Stimulated activated CD4-positive, alpha-beta T cell treated with anti-CD3 and anti-CD28 coated beads, Interleukin-4, amount 100 ng/mL, for 24 hours (primary cell): ENCODE data around the gene KMO.

ENCODE experiments used
- DNase-seq: peaks from one replicate; pipeline ENCODE4 v3.0.0-alpha.2; 2020

KMO gene

DNA sequence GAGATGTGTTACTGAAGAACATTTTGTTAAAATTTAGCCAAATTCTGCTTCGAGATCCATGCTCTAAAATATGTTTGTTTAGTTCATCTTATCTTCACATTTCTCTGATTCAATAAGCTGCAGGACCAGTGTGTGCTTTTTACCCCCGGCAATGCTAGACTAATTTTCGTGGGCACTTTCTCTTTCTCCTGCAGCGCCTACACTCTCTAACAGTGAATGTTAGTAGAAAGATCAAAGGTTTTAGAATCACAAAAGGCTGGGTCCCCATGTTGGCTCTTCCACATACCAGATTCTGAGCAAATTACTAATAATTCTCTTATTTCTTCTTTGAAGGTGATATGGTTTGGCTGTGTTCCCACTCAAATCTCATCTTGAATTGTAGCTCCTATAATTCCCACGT is 99.5 kb downstream of the KMO start:
- DNase-seq: no peak

GRCh38 chr1:241632987-241633386 is 100.8 kb downstream of the KMO start:
- no peak for DNase-seq

GRCh38 chr1:241635556-241636152 is 103.5 kb downstream of the KMO start:
- no peak for DNase-seq

DNA sequence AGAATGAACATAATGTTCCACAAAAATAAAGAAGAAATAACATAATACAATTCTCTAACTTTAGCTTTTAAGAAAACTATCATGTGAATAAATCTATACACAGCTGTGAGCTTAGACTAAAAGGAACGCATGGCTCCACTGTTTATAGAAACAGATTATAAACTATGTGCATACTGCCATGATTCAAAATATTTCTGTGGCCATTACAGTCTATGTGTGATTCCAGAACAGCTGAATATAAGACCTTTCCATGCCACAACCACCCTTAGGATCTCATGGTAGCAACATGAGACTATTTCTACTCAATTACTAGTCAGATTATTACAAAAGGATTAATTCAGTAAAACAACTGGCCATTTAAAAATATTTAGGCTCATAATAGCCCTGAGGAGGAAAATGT is 104.1 kb downstream of the KMO start:
- DNase-seq: no peak

DNA sequence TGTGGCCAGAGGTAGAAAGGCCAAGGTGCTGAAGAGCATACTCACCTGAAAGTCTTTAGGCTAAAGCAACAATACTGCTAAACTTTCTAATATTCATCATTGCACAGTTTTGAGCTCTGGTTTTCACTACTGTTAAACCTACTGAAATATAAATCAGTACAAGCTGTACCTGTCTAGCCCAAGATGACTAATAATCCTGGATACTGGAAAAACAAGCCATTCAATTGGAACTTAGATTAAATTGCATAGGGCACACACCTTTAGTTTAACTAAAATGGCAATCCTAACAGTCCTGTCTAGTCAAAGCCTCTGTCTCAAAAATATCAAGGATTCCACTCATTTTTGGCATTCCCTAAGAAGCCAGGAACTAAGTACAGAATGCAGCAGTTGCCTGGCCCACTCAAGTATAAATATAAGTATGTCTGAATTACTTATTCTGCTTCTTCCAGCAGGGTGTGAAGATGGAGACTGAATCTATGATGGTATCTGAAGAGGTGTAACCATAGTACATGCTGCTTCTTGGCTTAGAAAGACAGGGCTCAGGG is 104.9 kb downstream of the KMO start:
- DNase-seq: no peak

GRCh38 chr1:241637604-241638003 is 105.4 kb downstream of the KMO start:
- no peak for DNase-seq

- DNase-seq: no peak
Observed at GRCh38 chr1:241638099-241638682, 106.0 kb downstream of the KMO start.

DNA sequence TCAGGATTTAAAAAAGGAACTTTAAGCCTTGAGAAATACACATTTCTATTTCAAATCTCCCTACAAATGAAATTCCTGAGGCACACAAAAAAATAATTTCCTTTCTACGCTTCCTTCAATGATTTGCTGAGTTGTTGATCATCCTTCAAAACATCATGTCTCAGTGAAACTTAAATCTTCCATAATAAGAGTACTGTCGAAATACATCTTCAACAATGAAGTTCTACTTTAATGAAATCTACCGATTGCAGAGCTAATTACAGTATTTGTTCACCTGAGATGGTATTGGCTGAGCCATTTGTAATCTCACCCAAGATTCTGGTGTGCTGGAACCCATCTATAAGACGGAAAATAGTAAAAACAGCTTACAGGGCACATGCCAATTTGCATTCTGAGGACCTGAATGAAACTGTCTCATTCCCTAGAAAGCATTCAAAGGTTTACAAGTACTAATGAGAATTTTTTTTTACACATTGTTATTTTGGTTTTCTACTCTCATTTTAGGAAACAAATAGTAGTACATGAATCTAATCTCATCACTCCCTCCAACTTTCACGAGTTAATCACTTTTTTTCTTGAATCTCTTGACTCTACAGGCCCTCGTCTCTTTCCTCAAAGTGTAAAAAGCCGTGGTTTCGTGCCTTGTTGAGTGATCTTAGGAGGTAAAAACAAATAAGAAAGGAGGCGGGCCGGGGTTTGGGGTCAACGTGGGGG is 106.9 kb downstream of the KMO start:
- no peak for DNase-seq

DNA sequence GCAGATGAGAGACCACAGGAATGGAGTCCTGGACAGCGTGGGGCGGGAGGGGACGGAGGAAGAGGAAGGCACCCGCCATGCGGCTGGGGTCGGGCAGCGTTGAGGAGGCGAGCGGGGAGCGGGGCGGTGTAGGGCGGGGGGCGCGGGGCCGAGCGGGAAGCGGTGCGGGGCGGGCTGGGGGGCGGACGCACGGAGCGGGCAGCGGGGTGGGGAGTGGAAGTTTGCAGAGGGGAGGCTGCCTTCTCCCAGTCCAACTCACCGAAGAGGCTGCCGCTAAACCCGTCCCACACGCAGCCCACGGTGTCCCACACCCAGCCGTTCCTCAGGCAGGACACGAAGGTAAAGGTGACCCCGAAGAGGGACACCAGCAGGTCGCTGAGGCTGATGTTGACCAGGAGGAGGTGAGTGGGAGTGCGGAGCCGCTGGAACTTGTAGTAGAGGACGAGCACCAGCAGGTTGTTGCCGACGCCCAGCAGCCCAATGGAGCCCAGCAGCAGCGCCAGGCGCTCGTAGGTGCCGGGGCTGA is 107.5 kb downstream of the KMO start:
- DNase-seq: peak; percentile 29

DNA sequence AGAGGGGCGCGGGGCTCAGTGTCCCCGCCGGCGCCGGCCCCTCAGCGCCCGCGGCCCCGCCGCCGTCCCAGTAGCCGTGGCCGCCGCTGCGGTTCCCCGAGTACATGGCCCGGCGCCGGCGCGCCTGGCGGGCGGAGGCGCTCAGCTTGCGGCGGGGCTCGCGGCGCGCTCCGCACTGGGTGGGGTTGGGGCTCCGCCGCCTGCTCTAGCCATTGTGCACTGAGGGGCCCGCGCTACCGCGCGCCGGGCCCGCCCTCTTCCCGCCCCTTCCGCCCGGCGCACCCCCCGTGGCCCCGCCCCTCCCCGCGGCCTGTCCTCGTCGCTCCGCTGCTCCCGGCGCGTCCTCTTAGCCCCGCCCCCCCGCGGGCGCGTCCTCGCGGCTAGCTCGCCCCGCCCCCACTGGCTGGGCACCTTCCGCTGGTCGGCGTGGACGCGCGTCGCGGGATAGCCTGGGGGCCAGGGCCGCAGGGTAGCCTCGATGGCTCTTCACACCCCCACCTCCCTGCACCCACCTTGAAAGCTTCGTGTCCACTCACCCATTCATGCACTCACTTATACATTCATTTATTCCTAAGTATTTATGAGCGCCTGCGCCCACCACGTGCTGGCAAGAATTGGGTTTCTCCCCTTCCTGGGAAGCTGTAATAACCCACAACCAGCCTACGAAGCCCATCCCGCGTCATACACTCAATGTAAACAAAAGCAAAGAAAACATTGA is 108.1 kb downstream of the KMO start, which contains the start of the genes CHML and OPN3:
Gene CHML, minus strand, starts transcription at position 221 of the 718 bp plus-strand sequence. CDS start 4,603 bp downstream, outside the sequence.
Gene OPN3, minus strand, starts transcription at position 221 of the 718 bp plus-strand sequence. Its CDS starts 115 bp downstream, at position 106.
- DNase-seq: peak; percentile 91

DNA sequence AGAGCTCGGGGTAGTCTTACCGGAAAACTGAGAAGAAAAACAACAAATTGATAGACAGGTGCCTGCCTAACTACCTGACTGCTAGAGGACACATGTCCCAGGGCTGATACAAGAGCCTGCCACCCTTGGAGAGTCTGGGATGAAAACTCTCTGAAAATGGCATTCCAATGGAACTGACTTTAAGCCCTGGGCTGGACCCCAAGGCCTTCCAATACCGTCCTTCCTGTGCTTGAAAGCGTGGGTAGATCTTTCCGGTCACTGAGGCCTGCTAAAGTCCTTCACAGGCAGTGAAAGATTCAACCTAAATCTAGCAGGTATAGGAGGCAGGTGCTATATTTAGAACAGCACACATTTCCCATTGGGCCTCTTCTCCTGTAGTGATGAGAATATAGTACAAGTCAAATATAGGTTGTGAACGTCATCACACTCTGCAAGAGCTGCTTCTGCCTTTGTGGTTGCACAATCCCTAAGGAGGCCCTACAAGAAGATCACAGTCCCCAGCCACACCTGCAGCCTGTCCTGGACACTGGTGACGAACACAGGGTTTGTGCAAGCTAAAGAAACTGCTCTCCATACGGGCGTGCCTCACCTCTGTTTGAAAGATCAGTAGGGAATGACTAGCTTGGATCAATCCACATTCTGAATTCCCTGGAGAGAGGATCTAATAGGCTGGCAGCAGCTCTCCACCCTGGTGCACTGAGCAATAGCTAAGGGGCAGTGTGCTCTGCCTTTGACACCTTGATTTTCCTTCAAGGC is 108.9 kb downstream of the KMO start:
- DNase-seq: no peak

GRCh38 chr1:241641773-241642592 is 109.8 kb downstream of the KMO start:
- no peak for DNase-seq

GRCh38 chr1:241642593-241642944 is 110.4 kb downstream of the KMO start:
- no peak for DNase-seq

DNA sequence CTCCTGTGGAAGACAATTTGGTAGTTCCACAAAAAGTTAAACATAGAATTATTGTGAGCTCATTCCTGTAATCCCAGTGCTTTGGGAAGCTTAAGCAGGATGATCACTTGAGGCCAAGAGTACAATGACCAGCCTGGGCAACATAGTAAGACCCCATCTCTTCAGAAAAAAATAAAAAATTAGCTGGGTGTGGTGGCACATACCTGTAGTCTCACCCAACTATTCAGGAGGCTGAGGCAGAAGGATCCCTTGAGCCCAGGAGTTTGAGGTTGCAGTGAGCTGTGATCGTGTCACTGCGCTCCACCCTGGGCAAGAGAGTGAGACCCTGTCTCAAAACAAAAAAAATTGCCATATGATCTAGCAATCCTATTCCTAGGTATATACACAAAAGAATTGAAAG is 112.1 kb downstream of the KMO start:
- DNase-seq: no peak

GRCh38 chr1:241645199-241645598 is 113.0 kb downstream of the KMO start:
- no peak for DNase-seq
